ENCODE results near the gene RBM47. TPM values are rescaled to one million over a fixed set of nuclear protein-coding genes. Genes with fewer than 3 reads are reported as not detected.

RBM47 gene
- total and polyA plus RNA-seq, 2 experiments from 2014 or later = 35.6 to 139 TPM

DNA sequence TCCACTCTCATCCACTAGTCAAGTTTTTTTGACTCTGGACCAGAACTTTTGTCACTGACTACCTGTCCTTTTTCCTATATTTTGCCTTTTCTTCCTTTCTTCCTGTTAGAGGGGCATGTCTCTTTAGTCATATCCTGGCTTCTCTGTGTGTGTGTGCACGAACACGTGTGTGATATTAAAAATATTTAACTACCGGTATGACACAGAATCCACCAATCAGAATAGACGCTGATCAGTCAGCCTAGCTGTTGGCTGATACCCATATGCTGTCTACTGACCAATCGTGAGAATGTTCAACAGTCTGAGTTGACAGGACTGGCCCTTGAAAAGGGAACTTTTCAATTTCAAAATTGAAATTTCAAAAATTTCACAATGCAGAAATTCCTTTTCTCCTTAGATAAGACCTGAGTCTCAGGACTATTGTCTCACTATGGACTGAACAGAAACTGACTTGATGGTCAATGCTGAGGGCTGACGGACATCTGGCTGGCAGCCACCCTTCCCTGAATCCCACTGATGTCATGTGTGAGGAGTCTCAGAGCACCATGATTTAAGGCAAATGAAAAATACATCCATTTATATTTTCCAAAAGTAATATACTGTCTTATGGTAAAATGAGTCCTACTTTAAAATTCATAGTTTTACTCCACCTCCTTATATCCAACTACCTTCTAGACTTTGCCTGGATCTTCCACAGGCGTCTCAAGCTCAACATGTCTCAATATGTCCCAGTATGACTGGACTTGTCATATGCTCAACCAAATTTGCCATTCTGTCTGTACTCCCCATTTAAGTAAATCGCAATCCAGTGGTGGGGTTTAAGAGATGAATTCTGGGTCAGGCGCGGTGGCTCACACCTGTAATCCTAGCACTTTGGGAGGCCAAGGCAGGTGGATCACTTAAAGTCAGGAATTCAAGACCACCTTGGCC lies 216.5 kb downstream of the RBM47 start:
- no peaks in the 10 kb centered on the region for H3K27me3 ChIP-seq (ENCODE audit: insufficient read depth)
- Mint-ChIP-seq H3K36me3 (ENCODE audit: low read depth) (no peaks in the 10 kb centered on the region; the same call in 2 of the 3 replicates), H3K4me1 (no peaks in the 10 kb centered on the region), H3K27me3 (ENCODE audit: insufficient read depth, low read depth, poor library complexity) (no peaks in the 10 kb centered on the region), H3K27ac (no peak overlapping the region), H3K4me3 (no peak overlapping the region), H3K9me3 (no peaks in the 10 kb centered on the region; the same call in 2 of the 3 replicates)
- H3K79me2 ChIP-seq (replicated peaks; ENCODE audit: insufficient read depth) = no peaks in the 10 kb centered on the region
- H3K27ac ChIP-seq (ENCODE audit: low read depth) = no peak overlapping the region
- no peak overlapping the region for H3K4me2 ChIP-seq
- no peaks in the 10 kb centered on the region for H3K4me1 ChIP-seq (ENCODE audit: insufficient read depth)
- H3K9me2 ChIP-seq (ENCODE audit: insufficient read depth) = no peaks in the 10 kb centered on the region
- no peak overlapping the region for H3K4me3 ChIP-seq
- DNase-seq (ENCODE audit: low spot score) = no peak
- ATAC-seq = no peak
- no peaks in the 10 kb centered on the region for H3F3A ChIP-seq (replicated peaks; ENCODE audit: low read depth)
- TF ChIP-seq ZNF462 (CRISPR knock-in tag; IDR thresholded peaks at IDR 0.05) = no peak
- no peak for TF ChIP-seq ZNF331 (CRISPR knock-in tag; IDR thresholded peaks at IDR 0.05; ENCODE audit: low read depth)
- no peak for TF ChIP-seq NANOG (IDR thresholded peaks at IDR 0.05; ENCODE audit: borderline replicate concordance)
- H4K20me1 ChIP-seq (replicated peaks; ENCODE audit: insufficient read depth) = no peaks in the 10 kb centered on the region
- no peak overlapping the region for H2AFZ ChIP-seq
- H3K36me3 ChIP-seq (ENCODE audit: insufficient read depth) = no peaks in the 10 kb centered on the region

- H2AFZ ChIP-seq = no peak overlapping the region
- no peaks in the 10 kb centered on the region for H3K27me3 ChIP-seq (ENCODE audit: insufficient read depth)
- no peak overlapping the region for H3K4me3 ChIP-seq
- H3F3A ChIP-seq (replicated peaks; ENCODE audit: low read depth) = no peaks in the 10 kb centered on the region
- H3K9me2 ChIP-seq (ENCODE audit: insufficient read depth) = no peaks in the 10 kb centered on the region
- DNase-seq (ENCODE audit: low spot score) = no peak
- H3K79me2 ChIP-seq (replicated peaks; ENCODE audit: insufficient read depth) = no peaks in the 10 kb centered on the region
- no peak overlapping the region for H3K4me2 ChIP-seq
- H3K4me1 Mint-ChIP-seq = no peaks in the 10 kb centered on the region
- no peak for ATAC-seq
- peaks cover 5% of the 10 kb centered on the region for H3K36me3 Mint-ChIP-seq (ENCODE audit: low read depth)
- H3K27me3 Mint-ChIP-seq (ENCODE audit: insufficient read depth, low read depth, poor library complexity) = no peaks in the 10 kb centered on the region
- no peaks in the 10 kb centered on the region for H4K20me1 ChIP-seq (replicated peaks; ENCODE audit: insufficient read depth)
- peaks cover 6% of the 10 kb centered on the region for H3K9me3 Mint-ChIP-seq
- H3K27ac Mint-ChIP-seq = no peak overlapping the region
- H3K4me1 ChIP-seq (ENCODE audit: insufficient read depth) = no peaks in the 10 kb centered on the region
- no peak overlapping the region for H3K4me3 Mint-ChIP-seq
- no peak overlapping the region for H3K27ac ChIP-seq (ENCODE audit: low read depth)
- H3K36me3 ChIP-seq (ENCODE audit: insufficient read depth) = no peaks in the 10 kb centered on the region
- TF ChIP-seq, protein P1, sequence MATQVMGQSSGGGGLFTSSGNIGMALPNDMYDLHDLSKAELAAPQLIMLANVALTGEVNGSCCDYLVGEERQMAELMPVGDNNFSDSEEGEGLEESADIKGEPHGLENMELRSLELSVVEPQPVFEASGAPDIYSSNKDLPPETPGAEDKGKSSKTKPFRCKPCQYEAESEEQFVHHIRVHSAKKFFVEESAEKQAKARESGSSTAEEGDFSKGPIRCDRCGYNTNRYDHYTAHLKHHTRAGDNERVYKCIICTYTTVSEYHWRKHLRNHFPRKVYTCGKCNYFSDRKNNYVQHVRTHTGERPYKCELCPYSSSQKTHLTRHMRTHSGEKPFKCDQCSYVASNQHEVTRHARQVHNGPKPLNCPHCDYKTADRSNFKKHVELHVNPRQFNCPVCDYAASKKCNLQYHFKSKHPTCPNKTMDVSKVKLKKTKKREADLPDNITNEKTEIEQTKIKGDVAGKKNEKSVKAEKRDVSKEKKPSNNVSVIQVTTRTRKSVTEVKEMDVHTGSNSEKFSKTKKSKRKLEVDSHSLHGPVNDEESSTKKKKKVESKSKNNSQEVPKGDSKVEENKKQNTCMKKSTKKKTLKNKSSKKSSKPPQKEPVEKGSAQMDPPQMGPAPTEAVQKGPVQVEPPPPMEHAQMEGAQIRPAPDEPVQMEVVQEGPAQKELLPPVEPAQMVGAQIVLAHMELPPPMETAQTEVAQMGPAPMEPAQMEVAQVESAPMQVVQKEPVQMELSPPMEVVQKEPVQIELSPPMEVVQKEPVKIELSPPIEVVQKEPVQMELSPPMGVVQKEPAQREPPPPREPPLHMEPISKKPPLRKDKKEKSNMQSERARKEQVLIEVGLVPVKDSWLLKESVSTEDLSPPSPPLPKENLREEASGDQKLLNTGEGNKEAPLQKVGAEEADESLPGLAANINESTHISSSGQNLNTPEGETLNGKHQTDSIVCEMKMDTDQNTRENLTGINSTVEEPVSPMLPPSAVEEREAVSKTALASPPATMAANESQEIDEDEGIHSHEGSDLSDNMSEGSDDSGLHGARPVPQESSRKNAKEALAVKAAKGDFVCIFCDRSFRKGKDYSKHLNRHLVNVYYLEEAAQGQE (IDR thresholded peaks at IDR 0.05; ENCODE audit: unreplicated experiment) = no peak
- TF ChIP-seq, protein P2, sequence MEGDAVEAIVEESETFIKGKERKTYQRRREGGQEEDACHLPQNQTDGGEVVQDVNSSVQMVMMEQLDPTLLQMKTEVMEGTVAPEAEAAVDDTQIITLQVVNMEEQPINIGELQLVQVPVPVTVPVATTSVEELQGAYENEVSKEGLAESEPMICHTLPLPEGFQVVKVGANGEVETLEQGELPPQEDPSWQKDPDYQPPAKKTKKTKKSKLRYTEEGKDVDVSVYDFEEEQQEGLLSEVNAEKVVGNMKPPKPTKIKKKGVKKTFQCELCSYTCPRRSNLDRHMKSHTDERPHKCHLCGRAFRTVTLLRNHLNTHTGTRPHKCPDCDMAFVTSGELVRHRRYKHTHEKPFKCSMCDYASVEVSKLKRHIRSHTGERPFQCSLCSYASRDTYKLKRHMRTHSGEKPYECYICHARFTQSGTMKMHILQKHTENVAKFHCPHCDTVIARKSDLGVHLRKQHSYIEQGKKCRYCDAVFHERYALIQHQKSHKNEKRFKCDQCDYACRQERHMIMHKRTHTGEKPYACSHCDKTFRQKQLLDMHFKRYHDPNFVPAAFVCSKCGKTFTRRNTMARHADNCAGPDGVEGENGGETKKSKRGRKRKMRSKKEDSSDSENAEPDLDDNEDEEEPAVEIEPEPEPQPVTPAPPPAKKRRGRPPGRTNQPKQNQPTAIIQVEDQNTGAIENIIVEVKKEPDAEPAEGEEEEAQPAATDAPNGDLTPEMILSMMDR (conservative IDR thresholded peaks at IDR 0.05; ENCODE audit: low read depth in 2 of 2) = no peak
- TF ChIP-seq ZNF114 (CRISPR knock-in tag; IDR thresholded peaks at IDR 0.05) = no peak
Measured at GRCh38 chr4:40412388-40412787, 217.3 kb downstream of the RBM47 start.

Data from GM23338 (cell line).